NT2/D1 (cell line): ENCODE results near the gene ST6GAL2.

Experiments
- DNase-seq: peaks from one replicate; pipeline ENCODE4 v3.0.0-alpha.2; 2011; ENCODE audit warnings: low read depth, low spot score
- H3K27me3 ChIP-seq: 2 replicates; pipeline ENCODE4 v1.6.0; 2011; ENCODE audit warnings: mild to moderate bottlenecking; ENCODE audit not compliant: insufficient read length, insufficient read depth
- H3K36me3 ChIP-seq: 2 replicates; pipeline ENCODE4 v1.6.1; 2011; ENCODE audit warnings: mild to moderate bottlenecking, low read length, mixed read lengths; ENCODE audit not compliant: insufficient read depth, insufficient read length
- H3K4me1 ChIP-seq: 2 replicates; pipeline ENCODE4 v1.5.1; 2011; ENCODE audit not compliant: insufficient read depth, insufficient read length
- H3K4me3 ChIP-seq: 2 replicates; pipeline ENCODE4 v1.5.1; 2011; ENCODE audit warnings: low read depth; ENCODE audit not compliant: insufficient read length
- H3K9ac ChIP-seq: 2 replicates; pipeline ENCODE4 v1.6.0; 2011; ENCODE audit warnings: low read depth; ENCODE audit not compliant: insufficient read length
- H3K9me3 ChIP-seq: 2 replicates; pipeline ENCODE4 v1.5.1; 2011; ENCODE audit warnings: mild to moderate bottlenecking, low read length; ENCODE audit not compliant: insufficient read depth
- SUZ12 ChIP-seq: IDR thresholded peaks from 2 replicates; pipeline ENCODE4 v1.6.1; 2011; ENCODE audit not compliant: insufficient read length, insufficient read depth; ENCODE audit errors: extremely low read depth
- YY1 ChIP-seq: IDR thresholded peaks from 2 replicates; pipeline ENCODE4 v1.6.1; 2011; ENCODE audit not compliant: insufficient read length, insufficient read depth
- ZNF274 ChIP-seq: IDR thresholded peaks from 2 replicates; pipeline ENCODE4 v1.6.1; 2011; ENCODE audit warnings: mild to moderate bottlenecking, low read depth, low read length

Gene ST6GAL2

GRCh38 chr2:106771811-106772210 lies 114.2 kb downstream of the ST6GAL2 start:
- Histone ChIP-seq H3K36me3 (no peaks in the 10 kb centered on the region), H3K4me3 (no peak overlapping the region), H3K9me3 (no peaks in the 10 kb centered on the region; the same call in 1 of the 2 replicates), H3K27me3 (no peaks in the 10 kb centered on the region), H3K4me1 (no peaks in the 10 kb centered on the region), H3K9ac (no peak overlapping the region)
- TF ChIP-seq SUZ12 (no peak), YY1 (no peak), ZNF274 (no peak)
- no peak for DNase-seq

- H3K36me3 ChIP-seq: no peaks in the 10 kb centered on the region
- no peak overlapping the region for H3K4me3 ChIP-seq
- no peaks in the 10 kb centered on the region; the same call in 1 of the 2 replicates for H3K9me3 ChIP-seq
- no peak overlapping the region for H3K9ac ChIP-seq
- no peaks in the 10 kb centered on the region for H3K27me3 ChIP-seq
- H3K4me1 ChIP-seq: no peaks in the 10 kb centered on the region
- DNase-seq: no peak
- TF ChIP-seq SUZ12 (no peak), ZNF274 (no peak), YY1 (no peak)
Measured at GRCh38 chr2:106770986-106771385, 115.0 kb downstream of the ST6GAL2 start.

GRCh38 chr2:106764614-106765013 lies 121.4 kb downstream of the ST6GAL2 start:
- no peak overlapping the region for H3K4me3 ChIP-seq
- no peaks in the 10 kb centered on the region for H3K27me3 ChIP-seq
- H3K36me3 ChIP-seq: no peaks in the 10 kb centered on the region
- no peaks in the 10 kb centered on the region for H3K4me1 ChIP-seq
- H3K9ac ChIP-seq: no peak overlapping the region
- TF ChIP-seq ZNF274 (no peak), YY1 (no peak), SUZ12 (no peak)
- H3K9me3 ChIP-seq: peaks cover 35% of the 10 kb centered on the region
- DNase-seq: no peak

- Histone ChIP-seq H3K9ac (no peak overlapping the region), H3K9me3 (peaks cover 33% of the 10 kb centered on the region), H3K4me1 (no peaks in the 10 kb centered on the region), H3K36me3 (no peaks in the 10 kb centered on the region), H3K27me3 (no peaks in the 10 kb centered on the region), H3K4me3 (no peak overlapping the region)
- DNase-seq: peak; percentile 62
- TF ChIP-seq ZNF274: no peak
- no peak for TF ChIP-seq YY1
- no peak for TF ChIP-seq SUZ12
Measured at GRCh38 chr2:106759966-106760365, 126.0 kb downstream of the ST6GAL2 start.

- DNase-seq: no peak
- no peaks in the 10 kb centered on the region for H3K4me1 ChIP-seq
- H3K4me3 ChIP-seq: no peak overlapping the region
- H3K9ac ChIP-seq: no peak overlapping the region
- H3K27me3 ChIP-seq: no peaks in the 10 kb centered on the region
- no peaks in the 10 kb centered on the region for H3K36me3 ChIP-seq
- H3K9me3 ChIP-seq: peaks cover 32% of the 10 kb centered on the region
- no peak for TF ChIP-seq ZNF274
- no peak for TF ChIP-seq SUZ12
- TF ChIP-seq YY1: no peak
Measured at GRCh38 chr2:106758901-106759497, 127.0 kb downstream of the ST6GAL2 start.
